ENCODE data around the gene HOXB3.

The HOXB3 gene

DNA sequence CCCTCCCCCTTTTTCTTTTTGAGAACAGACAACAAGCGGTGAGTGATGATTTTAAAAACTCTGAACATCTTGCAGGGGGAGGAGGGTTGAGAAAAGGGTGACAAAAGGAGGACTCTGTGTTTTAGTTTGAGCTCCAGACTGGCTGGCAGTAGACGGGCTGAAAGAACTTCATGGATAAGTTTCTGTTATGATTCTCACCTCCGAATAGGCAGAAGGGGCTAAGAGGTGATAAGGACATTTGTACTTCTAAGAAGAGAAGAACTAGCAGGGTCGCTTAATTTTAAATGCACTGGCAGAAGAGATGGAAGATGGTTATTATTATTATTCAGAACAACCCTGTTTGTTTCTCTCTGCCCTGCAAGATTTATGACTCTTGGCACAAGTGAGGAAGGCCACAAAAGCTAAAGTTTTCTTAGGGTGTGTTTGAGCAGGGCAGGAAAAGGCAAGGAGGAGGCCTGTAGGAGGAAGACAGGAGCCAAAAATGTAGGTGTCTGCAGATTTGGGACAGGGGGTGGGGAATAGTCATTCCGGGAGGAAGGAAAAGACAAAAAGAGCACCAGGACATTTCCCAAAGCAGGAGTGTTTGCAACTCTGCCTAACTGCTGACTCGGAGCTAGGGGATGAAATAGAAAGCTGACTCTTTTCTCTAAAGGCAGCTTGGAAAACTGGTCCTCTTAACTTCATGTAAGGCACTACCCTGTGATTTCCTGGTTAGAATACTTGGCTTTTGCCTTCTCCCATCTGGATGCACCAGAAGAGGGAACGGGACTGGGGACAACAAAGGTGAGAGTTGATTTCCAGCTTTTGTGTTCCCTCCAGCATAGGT lies 33.3 kb downstream of the HOXB3 start:
- no peak for DNase-seq (ENCODE audit: low spot score)

DNA sequence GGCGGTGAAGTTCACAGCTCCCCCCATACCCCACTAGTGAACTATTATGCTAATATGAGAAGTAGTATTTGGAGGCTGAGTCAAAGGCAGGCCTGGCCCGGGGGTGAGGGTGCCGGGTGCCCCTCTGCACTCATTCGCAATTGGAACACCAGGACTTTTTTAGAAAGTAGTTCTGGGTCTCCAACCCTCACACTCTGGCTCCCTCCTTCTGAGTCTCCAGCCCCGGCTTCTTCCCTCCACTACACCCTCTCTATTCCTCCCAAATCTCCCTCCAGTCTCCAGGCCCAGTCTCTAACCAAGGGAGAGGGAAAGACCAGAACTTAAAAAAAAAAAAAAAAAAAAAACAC lies 33.8 kb downstream of the HOXB3 start:
- DNase-seq (ENCODE audit: low spot score) = no peak

DNA sequence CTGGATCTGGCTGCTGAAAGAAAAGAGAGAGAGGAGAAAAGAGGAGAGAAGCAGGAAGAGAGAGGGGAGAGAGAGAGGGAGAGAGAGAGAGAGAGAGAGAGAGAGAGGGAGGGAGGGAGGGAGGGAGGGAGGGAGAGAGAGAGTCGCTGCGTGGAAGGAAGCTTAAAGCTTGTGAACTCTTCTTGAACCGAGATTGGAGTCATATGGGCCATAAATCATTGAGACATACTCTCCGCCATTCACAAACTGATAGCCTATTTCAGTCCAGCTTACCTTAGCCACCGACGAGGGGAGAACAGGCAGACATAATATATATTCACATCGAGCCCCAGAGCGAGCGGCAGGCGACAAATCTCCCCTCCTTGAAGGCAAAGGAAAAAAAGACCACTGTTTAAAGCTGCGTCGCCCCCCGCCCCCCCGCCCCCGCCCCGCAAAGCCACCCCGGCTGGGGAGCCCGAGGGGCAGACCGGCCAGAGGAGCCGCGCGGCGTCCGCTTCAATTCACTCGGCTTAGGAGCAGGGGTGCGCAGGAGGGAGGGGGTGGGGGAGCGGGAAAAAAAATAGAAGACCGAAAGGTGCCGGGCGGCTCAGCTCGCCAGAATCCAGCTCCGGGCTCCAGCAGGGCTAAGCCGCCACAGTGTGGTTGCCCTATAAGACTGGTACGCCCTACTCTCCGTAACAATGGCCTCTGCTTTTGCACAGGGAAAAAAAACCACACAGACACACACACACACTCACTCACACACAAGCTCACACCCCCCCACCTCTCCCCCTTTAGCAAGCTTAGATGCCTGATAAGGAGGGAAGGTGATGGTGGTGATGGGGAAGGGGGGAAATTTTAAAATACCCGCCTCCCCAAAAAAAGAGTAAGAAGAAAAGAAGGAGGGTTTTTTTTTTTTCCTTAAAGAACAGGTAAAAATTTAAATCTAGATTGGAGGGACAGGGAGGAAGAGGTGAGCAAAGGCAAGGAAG lies 34.5 kb downstream of the HOXB3 start:
- peak; percentile 88 for DNase-seq (ENCODE audit: low spot score)

- no peak for DNase-seq (ENCODE audit: low spot score)
Observed at GRCh38 chr17:48554412-48555257, 35.4 kb downstream of the HOXB3 start.

GRCh38 chr17:48553826-48554225 lies 36.2 kb downstream of the HOXB3 start:
- DNase-seq (ENCODE audit: low spot score) = no peak

- no peak for DNase-seq (ENCODE audit: low spot score)
Observed at GRCh38 chr17:48553190-48553547, 36.9 kb downstream of the HOXB3 start.

DNA sequence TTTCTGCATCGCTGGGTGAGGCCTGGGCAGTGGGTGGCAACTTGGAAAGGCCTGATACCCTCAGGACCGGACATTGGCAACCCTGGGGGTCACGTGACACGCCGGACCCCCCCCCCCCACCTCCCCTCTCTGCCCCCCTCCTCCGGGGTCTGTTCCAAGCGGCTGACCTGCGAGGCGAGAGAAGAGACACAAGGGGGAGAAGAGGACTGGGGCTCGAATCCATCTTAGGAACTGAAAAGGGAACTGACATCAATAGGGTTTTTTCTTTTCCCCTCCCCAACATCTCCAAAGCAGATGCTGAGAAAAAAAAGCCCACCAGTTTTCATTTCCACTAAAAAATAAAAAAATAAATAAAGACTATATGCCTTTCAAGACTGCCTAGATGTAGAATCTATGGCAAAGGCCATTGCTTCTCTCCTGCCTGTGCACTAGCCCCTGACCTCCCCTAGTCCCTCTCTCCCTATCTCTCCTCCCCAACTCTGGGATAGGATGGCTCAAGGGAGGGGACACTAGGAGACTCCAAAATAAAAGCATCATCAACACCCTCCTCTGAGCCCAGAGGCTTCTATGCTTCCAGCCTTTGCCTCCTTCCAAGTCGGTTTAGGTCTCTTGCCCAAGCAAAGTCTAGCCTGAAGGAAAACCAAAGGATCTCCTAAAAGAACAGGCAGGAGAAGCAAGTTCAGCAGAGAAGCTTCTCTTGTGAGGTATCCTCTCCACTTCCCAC lies 37.4 kb downstream of the HOXB3 start:
- DNase-seq (ENCODE audit: low spot score) = no peak

GRCh38 chr17:48551596-48552465 lies 38.2 kb downstream of the HOXB3 start:
- DNase-seq (ENCODE audit: low spot score) = no peak

- no peak for DNase-seq (ENCODE audit: low spot score)
Observed at GRCh38 chr17:48551214-48551555, 38.9 kb downstream of the HOXB3 start.

DNA sequence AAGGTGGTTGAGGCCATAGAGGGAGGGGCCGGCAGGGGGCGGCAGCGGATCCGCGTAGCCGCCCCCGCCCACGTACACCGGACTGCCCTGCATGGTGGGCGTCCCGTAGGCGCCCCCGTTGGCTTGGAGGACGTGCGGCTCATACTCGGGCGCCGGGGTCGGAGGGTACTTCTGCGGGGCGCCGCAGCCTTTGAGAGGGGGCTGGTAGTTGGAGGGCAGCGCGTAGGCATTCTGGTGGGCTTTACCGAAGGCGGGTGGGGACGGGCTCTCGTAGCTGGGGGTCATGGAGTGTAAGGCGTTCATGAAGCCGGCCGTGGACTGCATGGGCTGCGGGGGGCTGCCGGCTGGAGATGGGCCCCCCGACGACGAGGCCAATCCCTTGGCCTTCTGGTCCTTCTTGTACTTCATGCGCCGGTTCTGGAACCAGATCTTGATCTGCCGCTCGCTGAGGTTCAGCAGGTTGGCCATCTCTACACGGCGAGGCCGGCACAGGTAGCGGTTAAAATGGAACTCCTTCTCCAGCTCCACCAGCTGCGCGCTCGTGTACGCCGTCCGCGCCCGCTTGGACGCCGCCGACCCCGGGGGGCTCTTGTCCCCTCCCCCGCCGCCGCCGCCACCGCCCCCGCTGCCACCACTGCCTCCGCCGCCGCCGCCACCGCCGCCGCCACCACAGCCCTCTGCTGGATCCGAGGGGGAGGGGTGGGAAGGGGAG lies 39.4 kb downstream of the HOXB3 start:
- DNase-seq (ENCODE audit: low spot score) = no peak

- DNase-seq (ENCODE audit: low spot score) = no peak
Observed at GRCh38 chr17:48549914-48550501, 40.0 kb downstream of the HOXB3 start.

GRCh38 chr17:48549281-48549630 lies 40.8 kb downstream of the HOXB3 start:
- no peak for DNase-seq (ENCODE audit: low spot score)

DNA sequence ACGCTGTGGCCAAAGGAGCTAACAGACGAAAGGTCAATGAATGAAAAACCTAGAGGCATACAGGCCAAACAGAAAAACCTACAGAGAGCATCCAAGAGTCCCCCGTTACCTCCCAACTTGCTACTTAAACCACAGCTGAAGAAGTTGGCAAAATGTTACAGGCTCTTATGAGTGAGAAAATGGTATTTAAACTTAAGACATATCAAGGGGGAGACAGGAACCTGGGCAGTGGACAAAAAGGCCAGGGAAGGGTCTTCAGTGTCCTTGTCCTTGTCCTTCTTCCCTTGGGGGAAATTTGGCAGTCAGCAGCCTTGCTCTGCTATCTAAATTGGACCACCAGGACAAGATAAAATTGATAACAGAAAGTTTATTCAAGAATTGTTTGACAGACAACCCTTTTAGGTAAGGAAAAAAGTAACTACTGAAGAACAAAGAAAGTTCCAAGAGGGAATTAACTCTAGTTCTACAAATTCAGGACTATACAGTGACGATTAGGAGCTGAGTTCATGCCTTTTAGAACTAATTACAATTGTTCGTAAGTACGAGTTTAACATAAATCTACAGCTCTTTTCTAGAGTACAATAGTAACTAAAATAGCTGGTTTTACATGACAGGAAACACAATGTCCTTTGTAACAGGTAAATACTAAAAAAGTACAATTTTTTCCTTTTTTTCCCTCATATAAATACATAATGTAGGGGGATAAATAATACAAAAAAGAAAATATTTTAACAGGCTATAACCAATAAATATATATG lies 41.3 kb downstream of the HOXB3 start:
- DNase-seq (ENCODE audit: low spot score) = no peak

DNA sequence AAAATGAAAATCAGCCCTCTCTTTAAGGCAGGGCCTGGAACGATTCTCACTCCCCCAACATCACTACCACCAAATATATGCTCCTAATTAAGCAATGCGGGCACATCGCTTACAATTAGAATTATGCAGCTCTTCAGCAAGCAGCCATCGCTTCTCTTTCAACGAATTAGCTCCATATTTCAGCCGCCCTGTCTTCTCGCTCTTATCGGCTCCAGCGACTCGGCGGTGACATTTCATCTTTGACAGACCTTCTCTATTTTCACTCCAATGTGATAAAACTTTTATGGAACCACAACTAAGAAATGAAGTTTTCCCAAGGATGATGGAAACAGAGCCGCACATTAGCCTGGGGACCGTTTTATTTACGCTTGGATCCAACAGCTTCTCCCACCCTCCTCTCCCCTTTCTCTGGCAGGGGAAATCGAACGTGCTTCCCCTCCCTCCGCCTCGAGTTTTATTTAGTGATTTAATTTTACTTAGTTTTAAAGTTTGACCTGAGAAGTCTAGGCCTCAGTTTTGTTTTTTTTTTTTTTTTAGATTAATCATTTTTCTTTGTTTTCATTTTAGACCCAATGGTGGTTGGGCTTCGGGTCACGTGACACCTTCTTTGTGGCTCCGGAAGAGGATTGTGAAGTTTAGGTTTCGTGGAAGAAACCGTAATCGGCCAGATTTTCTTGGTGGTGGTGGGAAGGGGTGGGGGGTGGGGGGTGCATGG lies 42.1 kb downstream of the HOXB3 start:
- DNase-seq (ENCODE audit: low spot score) = no peak

DNA sequence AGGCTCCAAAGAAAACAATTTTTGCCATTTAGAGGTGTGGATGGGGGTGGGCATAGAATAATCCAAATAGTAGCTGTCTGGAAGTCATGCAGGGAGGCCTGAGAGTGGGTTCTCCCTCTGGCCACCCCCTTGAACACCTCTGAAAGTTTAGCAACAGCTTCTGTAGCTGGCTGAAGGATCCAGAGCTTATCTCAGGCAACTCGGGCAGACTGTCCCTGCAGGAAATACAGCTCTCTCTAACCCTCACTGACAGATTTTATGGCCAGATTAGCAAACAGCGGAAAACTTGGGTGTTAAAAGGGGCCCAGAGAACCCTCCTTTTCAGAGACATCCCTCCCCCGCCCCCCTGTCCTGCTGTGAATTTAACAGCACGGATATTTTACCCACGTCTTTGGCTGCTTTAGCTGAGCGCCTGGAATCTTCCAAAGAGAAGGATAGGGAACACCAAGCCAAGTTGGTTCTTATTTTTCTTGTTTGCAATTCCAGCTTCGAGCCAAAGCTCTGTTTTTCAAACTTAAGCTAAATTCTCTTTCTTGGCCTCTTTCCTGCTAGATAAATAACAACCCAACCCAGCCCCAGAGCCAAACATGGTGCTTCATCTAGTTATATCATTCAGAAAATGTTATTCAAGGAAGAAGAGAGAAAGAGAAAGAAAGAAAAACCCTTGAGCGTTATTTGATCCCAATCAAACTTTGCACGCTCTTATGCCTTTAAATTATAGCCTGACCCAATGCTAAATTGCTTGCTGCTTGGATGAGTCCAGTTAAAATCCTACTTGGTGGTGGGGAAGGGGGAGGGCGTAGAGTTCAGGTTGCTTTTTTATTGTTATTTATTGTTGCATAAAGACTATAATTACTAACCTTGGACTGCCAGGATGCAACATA lies 42.9 kb downstream of the HOXB3 start:
- DNase-seq (ENCODE audit: low spot score) = no peak

DNA sequence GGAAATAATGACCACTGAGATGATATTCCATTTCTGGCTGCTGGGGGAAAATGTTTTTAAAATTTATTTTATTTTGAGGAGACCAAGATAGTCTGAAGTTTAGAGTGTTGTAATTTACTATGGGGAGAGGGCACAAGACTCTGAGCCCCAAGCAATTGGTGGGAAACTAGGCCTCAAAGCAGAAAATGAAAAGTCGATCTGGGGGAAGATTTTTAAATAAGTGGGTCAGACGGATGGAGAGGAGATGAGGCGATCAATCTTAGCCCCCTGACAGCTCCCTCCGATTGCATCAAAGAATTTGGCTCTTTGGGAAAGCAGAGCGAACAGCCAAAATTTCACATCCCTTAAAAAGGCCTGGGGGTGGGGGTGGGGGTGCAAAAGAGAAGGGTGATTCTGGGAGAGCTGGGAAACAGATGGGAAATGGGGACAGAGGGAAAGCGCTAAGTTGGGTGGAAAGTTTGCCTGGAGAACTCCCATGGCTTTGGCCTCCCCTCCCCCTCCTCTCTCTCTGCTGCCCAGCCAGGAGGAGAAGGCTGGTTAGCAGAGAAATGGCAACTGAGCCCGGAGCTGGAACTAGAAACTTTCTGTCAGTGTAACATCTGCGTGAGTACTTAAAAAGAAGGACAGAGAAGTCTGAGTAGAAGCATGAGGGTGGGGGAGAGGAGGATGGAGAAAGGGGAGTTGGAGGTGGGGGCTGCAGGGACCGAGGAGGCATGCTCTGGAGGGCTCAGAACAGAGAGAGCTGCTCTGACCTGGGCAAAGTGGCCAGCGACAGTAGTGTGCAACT lies 43.7 kb downstream of the HOXB3 start:
- DNase-seq (ENCODE audit: low spot score) = no peak

DNA sequence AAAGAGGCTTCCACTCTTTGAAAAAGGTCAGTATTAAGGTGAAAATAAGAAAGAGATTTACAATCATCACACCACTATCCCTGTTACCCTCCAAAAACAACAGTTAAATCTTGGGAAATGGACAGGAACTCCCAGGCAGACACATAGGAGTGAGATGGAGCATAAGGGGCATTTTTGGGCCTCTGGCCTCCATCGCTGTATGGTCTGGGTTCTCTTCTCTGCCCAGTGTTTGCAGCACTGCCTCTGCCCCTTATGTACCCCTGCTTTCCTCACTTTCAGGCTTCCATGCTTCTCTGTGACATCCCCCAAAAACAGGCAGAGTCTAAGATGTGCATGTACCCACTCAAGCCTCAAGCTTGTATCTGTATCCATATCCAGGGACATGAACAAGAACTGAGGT lies 44.5 kb downstream of the HOXB3 start:
- no peak for DNase-seq (ENCODE audit: low spot score)

Data from AG08396 (cell line).